Stimulated activated naive CD8-positive, alpha-beta T cell treated with anti-CD3 and anti-CD28 coated beads, Interleukin-15, amount 100 ng/mL, for 72 hours (primary cell): ENCODE measurements around the gene NCAM1.

ENCODE experiments used
- ATAC-seq: fragments of 150-1000 bp; cut with Tn5 transposase; 2 replicates; pipeline ENCODE4 v1.10.0; 2021; ENCODE audit warnings: mild to moderate bottlenecking, moderate library complexity
- DNase-seq, 2 donors: peaks; one replicate each; pipeline ENCODE4 v3.0.0; 2021 to 2022
- H3K27ac Mint-ChIP-seq, 2 donors: one replicate each; pipeline ENCODE4 v1.8.0; 2022; ENCODE audit warnings: mild to moderate bottlenecking in 2 of 2, mixed read lengths in 2 of 2, moderate library complexity in 2 of 2
- H3K27me3 Mint-ChIP-seq: one replicate; pipeline ENCODE4 v1.8.0; 2022; ENCODE audit warnings: mixed read lengths
- H3K4me1 Mint-ChIP-seq: one replicate; pipeline ENCODE4 v1.8.0; 2022; ENCODE audit warnings: mild to moderate bottlenecking, mixed read lengths
- H3K4me3 Mint-ChIP-seq, 2 donors: one replicate each; pipeline ENCODE4 v1.8.0; 2022; ENCODE audit warnings: mild to moderate bottlenecking in 2 of 2, mixed read lengths in 2 of 2, moderate library complexity in 1 of 2
- H3K9me3 Mint-ChIP-seq, 2 donors: one replicate each; pipeline ENCODE4 v1.8.0; 2022; ENCODE audit warnings: mixed read lengths in 2 of 2

Gene NCAM1

DNA sequence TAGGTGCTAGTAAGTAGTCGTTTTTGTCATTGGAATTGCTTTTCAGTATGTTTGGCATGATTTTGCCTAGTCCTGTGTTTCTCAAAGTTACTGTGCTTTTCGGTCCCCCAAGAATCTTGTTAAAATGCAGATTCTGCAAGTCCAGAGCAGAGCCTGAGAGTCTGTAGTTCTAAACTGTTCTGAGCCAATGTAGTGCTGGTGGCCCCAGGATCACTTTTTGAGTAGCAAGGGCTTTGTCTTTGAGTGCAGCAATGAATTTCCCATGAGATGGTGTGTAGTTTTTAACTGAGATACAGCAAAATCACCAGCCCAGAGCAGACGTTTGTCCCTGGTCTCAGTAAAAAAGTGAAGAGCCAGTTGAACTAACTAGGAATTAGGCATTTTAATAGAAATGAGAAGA is 122.4 kb downstream of the NCAM1 start:
- Mint-ChIP-seq H3K4me1 (no peaks in the 10 kb centered on the region), H3K4me3 (no peak overlapping the region), H3K27me3 (no peaks in the 10 kb centered on the region), H3K27ac (no peak overlapping the region), H3K9me3 (no peaks in the 10 kb centered on the region)
- ATAC-seq (no peak), DNase-seq (no peak)

DNA sequence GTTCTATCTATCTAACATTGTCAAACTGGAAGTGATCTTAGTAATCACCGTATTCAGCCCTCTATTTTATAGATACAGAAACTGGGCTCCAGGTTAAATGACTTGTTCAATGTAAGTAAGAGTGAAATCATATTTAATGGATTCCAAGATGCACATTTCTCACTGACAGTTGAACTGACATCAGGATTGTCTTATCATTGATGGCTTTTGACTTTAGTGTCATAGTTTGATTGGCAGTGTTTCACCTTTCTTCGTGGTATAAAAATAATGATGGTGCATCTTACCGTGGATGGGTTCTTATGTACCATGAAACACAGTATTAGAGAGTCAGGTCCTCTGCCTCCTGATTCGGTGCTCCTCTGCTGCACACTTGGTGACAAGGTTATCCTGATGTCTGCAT is 123.1 kb downstream of the NCAM1 start:
- Mint-ChIP-seq H3K4me1 (no peaks in the 10 kb centered on the region), H3K9me3 (no peaks in the 10 kb centered on the region), H3K27ac (no peak overlapping the region), H3K4me3 (no peak overlapping the region), H3K27me3 (no peaks in the 10 kb centered on the region)
- no peak for ATAC-seq
- no peak for DNase-seq

DNA sequence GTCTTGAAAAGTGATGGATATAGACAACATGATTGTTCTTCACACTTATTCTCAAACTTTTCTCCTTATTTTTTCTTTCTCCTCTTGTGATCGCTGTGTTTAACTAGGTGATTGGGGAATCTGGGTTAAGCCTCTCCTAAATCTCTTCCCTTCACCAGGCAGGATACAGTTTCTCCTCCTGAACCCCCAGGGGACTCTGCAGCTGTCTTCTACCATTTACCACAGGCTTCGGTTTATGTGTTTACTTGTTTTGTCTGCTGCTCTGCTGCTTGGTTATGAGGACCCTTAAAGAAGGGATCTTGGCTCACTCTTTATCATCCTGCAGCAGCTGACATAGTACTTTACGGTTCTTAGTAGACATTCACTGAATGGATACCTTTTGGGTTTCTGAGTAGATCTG is 124.2 kb downstream of the NCAM1 start:
- no peaks in the 10 kb centered on the region for H3K4me1 Mint-ChIP-seq
- H3K27ac Mint-ChIP-seq = no peak overlapping the region
- H3K9me3 Mint-ChIP-seq = no peaks in the 10 kb centered on the region
- no peak overlapping the region for H3K4me3 Mint-ChIP-seq
- ATAC-seq (no peak), DNase-seq (no peak)
- H3K27me3 Mint-ChIP-seq = no peaks in the 10 kb centered on the region

DNA sequence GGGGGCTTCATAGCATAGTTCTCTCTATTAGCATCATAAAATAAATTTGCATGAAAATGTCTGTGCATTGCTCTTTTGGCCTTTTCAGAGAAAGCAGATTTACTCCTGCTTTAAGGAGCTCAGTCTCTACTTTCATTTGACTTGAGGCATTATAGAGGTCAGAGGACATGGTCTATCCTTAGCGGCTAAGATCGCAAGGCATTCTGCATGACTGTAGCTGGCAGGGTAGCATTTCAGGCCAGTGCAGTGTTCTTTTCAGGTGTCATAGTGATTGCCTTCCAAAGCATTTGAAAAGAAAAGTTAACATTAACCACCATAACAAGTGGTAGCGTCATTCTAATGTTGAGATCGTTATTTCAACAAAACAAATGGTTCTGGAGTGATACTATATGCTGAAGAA is 126.5 kb downstream of the NCAM1 start:
- Mint-ChIP-seq H3K27ac (no peak overlapping the region), H3K4me1 (no peaks in the 10 kb centered on the region), H3K4me3 (no peak overlapping the region), H3K27me3 (no peaks in the 10 kb centered on the region), H3K9me3 (no peaks in the 10 kb centered on the region)
- no peak for ATAC-seq
- DNase-seq = no peak

DNA sequence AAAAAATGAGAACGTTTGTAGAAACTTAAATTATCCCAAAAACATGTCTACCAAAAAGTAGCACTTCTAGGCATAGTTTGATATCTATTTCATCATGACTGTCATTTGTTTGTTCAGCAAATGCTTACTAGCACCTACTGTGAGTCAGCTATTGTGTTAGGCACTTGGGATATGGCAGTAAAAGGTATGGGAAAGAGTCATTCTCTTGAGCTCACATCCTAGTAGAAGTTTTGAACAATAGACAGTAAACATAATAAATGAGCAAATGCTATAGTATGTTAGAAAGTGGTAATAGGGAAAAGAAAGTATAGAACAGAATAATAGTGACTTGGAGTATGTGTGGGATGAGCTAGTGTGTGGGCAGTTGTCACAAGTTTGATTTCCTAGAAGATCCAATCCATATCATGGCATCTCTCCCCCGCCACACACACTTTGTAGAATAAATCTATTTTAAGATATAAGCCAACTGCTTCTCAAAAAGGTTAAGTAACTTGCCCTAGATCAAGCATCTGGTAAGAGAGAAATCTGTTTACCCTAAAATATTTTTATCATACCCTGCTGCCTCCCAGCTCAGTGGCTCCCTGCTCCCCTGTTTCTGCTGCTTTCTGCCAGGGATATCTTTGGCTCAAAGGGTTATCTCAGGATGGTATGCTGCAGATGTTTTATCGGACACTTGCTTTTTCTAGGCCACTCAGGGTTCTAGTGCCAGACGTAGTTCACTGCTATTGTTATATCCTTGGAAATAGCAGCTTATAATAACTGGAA is 129.7 kb downstream of the NCAM1 start:
- H3K27me3 Mint-ChIP-seq = peaks cover 15% of the 10 kb centered on the region
- no peak overlapping the region for H3K27ac Mint-ChIP-seq
- no peaks in the 10 kb centered on the region for H3K4me1 Mint-ChIP-seq
- DNase-seq (no peak), ATAC-seq (no peak)
- no peak overlapping the region for H3K4me3 Mint-ChIP-seq
- H3K9me3 Mint-ChIP-seq = no peaks in the 10 kb centered on the region

DNA sequence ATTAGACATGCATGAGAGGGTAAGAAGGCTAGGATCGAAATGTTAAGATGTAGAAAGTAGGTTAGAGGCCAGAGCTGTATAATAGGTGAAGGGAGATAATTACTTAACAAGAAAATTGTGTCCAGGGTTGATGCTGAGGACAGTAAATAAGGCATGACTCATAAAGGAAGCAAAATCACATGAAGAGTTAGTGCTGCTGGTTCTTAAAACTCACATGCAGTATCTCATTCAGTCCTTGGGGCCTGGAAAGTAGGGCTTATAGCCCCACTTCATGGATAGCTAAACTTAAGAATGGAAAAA is 130.2 kb downstream of the NCAM1 start:
- H3K4me3 Mint-ChIP-seq = no peak overlapping the region
- no peaks in the 10 kb centered on the region for H3K9me3 Mint-ChIP-seq
- DNase-seq (no peak), ATAC-seq (no peak)
- H3K4me1 Mint-ChIP-seq = no peaks in the 10 kb centered on the region
- peaks cover 15% of the 10 kb centered on the region for H3K27me3 Mint-ChIP-seq
- H3K27ac Mint-ChIP-seq = no peak overlapping the region

DNA sequence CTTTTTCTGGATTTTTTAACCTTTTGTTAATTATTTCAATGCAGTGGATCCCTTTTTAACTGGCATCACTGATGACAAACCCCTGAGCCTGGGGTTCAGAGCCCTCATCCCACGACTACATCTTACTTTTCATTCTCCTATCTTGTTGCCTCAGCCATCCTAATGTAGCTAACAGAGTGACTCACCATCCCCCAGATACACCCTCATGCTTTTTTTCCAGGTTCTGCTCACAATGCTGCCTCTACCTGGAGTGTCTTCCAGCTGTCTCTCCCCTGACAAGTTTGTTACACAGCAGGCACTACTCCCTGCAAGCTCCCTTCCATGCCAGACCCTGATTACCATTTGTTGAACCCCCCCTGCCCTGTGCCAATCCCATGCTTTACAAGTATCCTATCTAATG is 135.4 kb downstream of the NCAM1 start:
- H3K9me3 Mint-ChIP-seq = no peaks in the 10 kb centered on the region
- ATAC-seq (no peak), DNase-seq (no peak)
- no peak overlapping the region for H3K27ac Mint-ChIP-seq
- peaks cover 25% of the 10 kb centered on the region for H3K27me3 Mint-ChIP-seq
- H3K4me3 Mint-ChIP-seq = no peak overlapping the region
- no peaks in the 10 kb centered on the region for H3K4me1 Mint-ChIP-seq

DNA sequence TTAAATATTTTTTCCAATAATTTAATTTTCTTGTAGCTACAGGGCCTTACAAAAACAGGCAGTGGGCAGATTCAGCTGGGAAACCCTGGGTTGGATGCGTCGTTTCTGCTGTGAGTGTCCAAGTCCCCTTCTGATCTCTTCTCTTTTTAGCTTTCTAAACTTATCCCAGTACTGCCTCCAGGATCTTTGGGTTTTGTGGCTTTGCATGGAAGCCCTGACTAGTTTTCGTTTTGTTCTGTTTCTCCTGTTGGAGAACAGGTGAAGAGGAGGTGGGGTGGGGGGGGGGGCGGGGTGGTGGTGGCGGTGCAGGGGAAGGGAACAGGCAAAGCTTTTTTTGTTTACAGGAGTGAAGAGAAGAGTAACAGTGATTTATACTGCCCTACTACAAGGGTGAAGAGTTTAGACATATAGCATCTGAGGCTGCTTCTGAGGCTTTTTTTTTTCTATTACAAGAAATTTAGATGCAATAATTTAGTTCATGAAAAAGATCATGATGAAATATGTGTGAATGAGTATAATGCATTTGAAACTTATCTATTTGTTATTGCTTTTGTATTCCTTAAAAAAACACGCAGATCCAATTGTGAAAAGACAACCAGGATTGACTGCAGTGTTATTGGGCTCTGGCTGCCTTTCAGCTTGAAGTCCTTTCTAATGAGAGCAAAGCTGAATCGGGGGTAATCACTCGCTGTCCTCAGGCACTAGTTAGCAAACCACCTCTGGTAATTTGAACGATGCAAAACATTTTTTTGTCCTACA is 142.9 kb downstream of the NCAM1 start:
- DNase-seq = no peak
- H3K4me3 Mint-ChIP-seq = no peak overlapping the region
- no peaks in the 10 kb centered on the region for H3K4me1 Mint-ChIP-seq
- H3K9me3 Mint-ChIP-seq = no peaks in the 10 kb centered on the region
- H3K27me3 Mint-ChIP-seq = peaks cover 20% of the 10 kb centered on the region
- H3K27ac Mint-ChIP-seq = no peak overlapping the region
- no peak for ATAC-seq

DNA sequence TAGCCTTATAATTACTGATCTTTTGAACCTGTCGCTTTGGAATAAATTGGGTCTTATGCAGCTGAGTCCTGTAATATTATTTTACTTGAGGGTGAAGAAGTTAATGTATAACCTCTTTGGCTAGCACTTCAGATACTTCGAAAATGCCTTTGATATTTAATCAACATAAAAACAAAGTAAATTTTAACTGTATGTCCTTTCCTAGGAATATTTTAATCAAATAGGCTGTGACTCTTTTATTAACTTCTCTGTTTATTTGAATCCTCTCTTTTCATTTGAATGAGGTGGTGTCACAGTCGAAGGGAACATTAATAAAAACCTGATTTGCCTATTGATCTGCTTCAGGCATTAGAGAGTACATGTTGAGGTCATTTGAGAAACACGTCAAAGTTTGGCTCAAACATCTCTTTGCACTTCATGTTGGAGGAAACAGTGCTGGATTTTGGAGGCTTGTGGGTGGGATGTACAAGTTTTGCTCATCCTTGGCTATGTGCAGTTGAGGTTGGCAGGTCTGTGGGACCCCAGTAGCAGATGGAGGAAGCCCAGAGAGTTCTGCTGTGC is 143.6 kb downstream of the NCAM1 start:
- Mint-ChIP-seq H3K27ac (no peak overlapping the region), H3K4me3 (no peak overlapping the region), H3K4me1 (no peaks in the 10 kb centered on the region), H3K27me3 (peaks cover 20% of the 10 kb centered on the region), H3K9me3 (no peaks in the 10 kb centered on the region)
- ATAC-seq (no peak), DNase-seq (no peak)

DNA sequence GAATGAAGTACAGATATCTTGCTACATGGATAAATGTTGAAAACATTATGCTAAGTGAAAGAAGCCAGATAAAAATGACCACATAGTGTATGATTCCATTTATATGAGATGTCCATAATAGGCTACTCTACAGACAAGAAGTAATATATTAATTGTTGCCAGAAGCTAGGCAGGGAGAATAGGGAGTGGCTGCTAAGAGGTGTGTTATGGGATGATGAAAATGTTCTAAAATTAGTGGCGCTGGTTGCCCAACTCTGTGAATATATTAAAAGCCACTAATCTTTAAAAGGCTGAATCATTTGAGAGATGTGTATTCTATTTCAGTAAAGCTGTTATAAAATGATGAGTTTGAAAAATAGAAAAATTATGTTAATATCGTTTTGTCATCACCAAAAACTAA is 144.4 kb downstream of the NCAM1 start:
- no peaks in the 10 kb centered on the region for H3K4me1 Mint-ChIP-seq
- H3K27me3 Mint-ChIP-seq = peaks cover 13% of the 10 kb centered on the region
- no peak overlapping the region for H3K4me3 Mint-ChIP-seq
- DNase-seq = no peak
- ATAC-seq = no peak
- H3K9me3 Mint-ChIP-seq = no peaks in the 10 kb centered on the region
- no peak overlapping the region for H3K27ac Mint-ChIP-seq

DNA sequence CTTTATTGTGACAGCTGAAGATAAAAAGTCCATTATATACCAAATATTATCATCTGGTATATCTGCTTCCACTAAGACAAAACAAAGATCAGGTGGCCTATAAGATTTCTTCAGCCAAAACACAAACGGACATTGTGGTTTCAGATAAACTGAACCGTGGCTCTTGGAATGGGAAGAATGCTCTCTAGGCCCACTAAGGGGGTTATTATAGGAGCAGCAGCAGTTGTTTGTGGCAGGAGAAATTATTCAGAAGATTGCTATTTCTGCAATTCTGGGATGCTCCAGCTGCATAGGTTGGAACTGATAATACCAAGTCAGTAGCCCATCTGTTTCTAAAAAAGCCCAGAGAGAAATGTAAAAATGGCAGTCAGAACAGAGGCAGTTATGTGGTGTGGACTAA is 145.3 kb downstream of the NCAM1 start:
- Mint-ChIP-seq H3K4me3 (no peak overlapping the region), H3K27ac (no peak overlapping the region), H3K27me3 (peaks cover 11% of the 10 kb centered on the region), H3K9me3 (no peaks in the 10 kb centered on the region), H3K4me1 (no peaks in the 10 kb centered on the region)
- DNase-seq (no peak), ATAC-seq (no peak)

DNA sequence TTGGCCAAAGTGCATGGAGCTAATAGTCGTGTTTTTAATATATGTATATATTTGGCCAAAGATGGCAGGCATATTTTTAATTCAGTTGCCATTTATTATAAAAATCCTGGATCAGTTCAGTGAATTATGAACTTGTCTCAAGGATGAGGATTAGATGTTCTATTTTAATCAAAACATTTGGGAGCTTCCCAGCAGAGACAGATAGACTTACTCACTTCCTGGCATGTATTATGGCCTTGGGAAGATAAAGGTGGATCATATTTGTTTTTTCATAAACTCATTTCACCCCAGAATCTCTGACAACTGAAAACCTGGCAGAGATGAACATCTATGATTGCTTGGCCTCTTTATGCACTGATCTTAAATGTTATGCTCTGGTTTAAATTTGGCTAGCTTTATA is 148.8 kb downstream of the NCAM1 start:
- DNase-seq = no peak
- no peak overlapping the region for H3K27ac Mint-ChIP-seq
- no peak for ATAC-seq
- peaks cover 20% of the 10 kb centered on the region for H3K27me3 Mint-ChIP-seq
- H3K4me3 Mint-ChIP-seq = no peak overlapping the region
- H3K9me3 Mint-ChIP-seq = no peaks in the 10 kb centered on the region
- no peaks in the 10 kb centered on the region for H3K4me1 Mint-ChIP-seq

DNA sequence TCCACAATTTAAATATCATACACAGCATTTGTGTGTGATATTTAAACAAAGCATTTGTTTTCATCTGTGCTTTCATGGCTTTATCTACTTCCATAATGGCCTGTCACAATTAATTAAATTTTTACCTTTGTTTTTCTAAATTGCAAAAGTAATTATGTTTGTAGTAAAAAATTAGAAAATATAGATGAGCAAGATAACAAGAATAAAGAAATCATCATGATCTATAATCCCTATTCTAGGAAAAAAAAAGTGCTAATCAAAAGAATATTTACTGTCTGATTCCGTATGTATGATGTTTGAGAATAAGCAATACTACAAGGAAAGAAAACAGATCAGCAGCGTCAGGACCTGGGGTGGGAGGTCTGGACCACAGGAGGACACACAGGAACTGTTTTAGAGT is 149.9 kb downstream of the NCAM1 start:
- Mint-ChIP-seq H3K9me3 (no peaks in the 10 kb centered on the region), H3K27me3 (peaks cover 17% of the 10 kb centered on the region), H3K4me1 (no peaks in the 10 kb centered on the region), H3K4me3 (no peak overlapping the region), H3K27ac (no peak overlapping the region)
- ATAC-seq = no peak
- DNase-seq = no peak

DNA sequence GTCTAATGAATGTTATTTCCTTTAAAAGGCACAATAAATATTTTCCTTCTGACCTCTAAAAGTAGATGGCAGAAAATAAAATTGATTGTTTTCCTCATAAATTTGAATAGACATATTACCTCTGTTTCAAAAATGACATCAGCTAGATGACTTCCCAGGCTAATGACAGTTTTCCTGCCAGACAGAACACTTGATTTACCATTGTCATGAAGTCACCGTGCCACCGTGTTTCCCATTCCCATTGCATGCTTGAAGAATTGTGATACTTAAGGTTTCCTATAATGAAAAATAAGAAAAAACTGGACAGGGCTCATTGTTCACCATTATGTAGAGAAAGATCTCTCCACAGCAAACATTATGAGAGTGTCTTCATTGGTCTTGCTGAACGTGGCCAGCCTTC is 151.1 kb downstream of the NCAM1 start:
- ATAC-seq (no peak), DNase-seq (no peak)
- no peak overlapping the region for H3K4me3 Mint-ChIP-seq
- no peaks in the 10 kb centered on the region for H3K9me3 Mint-ChIP-seq
- H3K4me1 Mint-ChIP-seq = no peaks in the 10 kb centered on the region
- H3K27ac Mint-ChIP-seq = no peak overlapping the region
- peaks cover 17% of the 10 kb centered on the region for H3K27me3 Mint-ChIP-seq

DNA sequence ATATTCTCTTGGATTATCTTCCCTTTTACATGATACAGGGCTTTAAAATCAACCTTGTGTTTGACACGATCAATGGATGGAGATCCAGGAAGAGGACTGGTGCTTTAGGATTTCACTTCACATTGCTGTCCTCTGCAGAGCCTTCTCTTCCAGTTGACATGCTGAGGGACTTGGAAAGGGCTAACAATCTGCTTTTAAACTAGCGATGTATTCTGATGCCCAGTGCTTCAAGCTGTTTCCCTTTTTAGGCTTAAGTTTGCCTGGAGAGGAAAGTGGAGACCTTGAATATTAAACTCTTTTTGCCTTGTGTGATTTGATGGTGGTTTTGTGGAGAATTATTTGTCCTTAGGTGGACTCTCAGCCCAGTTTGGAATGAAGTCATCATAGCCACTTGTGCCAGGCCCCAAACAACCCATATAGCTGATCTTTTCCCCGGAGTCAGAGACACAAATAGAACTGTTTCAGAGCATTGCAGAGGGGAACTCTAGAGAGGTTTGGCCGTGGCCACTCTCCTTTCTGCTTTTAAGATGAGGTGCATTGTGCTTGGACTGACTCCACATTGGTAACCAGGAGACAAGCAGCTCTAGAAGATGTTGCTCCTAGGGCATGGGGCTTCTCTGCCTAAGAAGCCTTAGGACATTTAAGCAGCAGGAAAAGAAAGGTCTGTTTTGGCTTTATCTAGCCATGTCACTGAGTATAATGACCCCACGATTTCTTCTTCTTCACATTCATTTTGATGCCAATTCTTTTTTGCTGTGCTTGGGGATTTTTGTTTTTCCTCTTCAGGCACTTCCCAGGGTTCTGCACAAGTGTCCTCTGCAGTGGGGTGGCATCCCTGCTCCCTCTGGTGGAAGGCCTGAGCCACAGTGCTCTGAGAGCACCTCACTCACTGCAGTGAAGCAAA is 152.8 kb downstream of the NCAM1 start:
- DNase-seq (no peak), ATAC-seq (no peak)
- no peaks in the 10 kb centered on the region for H3K9me3 Mint-ChIP-seq
- peaks cover 17% of the 10 kb centered on the region for H3K27me3 Mint-ChIP-seq
- H3K4me3 Mint-ChIP-seq = no peak overlapping the region
- H3K4me1 Mint-ChIP-seq = no peaks in the 10 kb centered on the region
- H3K27ac Mint-ChIP-seq = no peak overlapping the region

DNA sequence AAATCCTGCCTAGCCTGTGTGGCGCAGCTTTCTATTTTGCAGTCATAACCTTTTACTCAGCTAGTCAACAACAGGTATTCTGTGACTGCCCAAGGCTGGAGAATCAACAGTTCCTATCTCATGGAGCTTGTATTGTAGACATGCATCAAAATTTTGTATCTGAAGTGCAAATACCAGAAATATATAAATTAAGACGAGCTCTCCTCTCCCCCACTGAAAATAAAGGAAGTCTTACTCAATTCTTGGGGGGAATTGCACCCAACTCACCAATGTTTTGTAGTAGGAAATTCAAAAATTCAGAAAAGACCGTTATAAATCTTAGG is 153.4 kb downstream of the NCAM1 start:
- H3K4me1 Mint-ChIP-seq = no peaks in the 10 kb centered on the region
- no peaks in the 10 kb centered on the region for H3K9me3 Mint-ChIP-seq
- ATAC-seq (no peak), DNase-seq (no peak)
- H3K27ac Mint-ChIP-seq = no peak overlapping the region
- H3K4me3 Mint-ChIP-seq = no peak overlapping the region
- peaks cover 17% of the 10 kb centered on the region for H3K27me3 Mint-ChIP-seq
